GM12878 (cell line): ENCODE results near the gene GNA15.

Source experiments
- CTCF ChIP-seq, 3 experiments: IDR thresholded peaks in 2 of 3; conservative IDR thresholded peaks in 1 of 3; 2 replicates each; pipeline ENCODE4 v1.5.1; 2011; ENCODE audit warnings: low read depth in 3 of 3, low read length in 3 of 3, mild to moderate bottlenecking in 3 of 3, control low read depth in 2 of 3, moderate library complexity in 2 of 3, inconsistent platforms in 1 of 3, mixed read lengths in 1 of 3; ENCODE audit not compliant: control insufficient read depth in 2 of 3, insufficient read depth in 1 of 3; ENCODE audit errors: extremely low read depth in 1 of 3
- E2F4 ChIP-seq: IDR thresholded peaks from 2 replicates; pipeline ENCODE4 v1.6.1; 2012; ENCODE audit warnings: low read depth, low read length, improper control_type of control experiment
- MAX ChIP-seq: IDR thresholded peaks from 2 replicates; pipeline ENCODE4 v1.6.1; 2012; ENCODE audit warnings: low read depth, low read length, improper control_type of control experiment
- MTA2 ChIP-seq: fragments of 450-650 bp; IDR thresholded peaks from 2 replicates; pipeline ENCODE4 v1.6.1; 2016; ENCODE audit warnings: low read depth, mild to moderate bottlenecking, moderate library complexity
- MTA3 ChIP-seq: IDR thresholded peaks from 2 replicates; pipeline ENCODE4 v1.6.1; 2012; ENCODE audit warnings: low read length, inconsistent platforms, borderline replicate concordance
- MXI1 ChIP-seq: fragments of 150-350 bp; IDR thresholded peaks from 2 replicates; pipeline ENCODE4 v1.6.1; 2011; ENCODE audit warnings: low read depth, mild to moderate bottlenecking, inconsistent platforms, low read length, improper control_type of control experiment
- REST ChIP-seq: IDR thresholded peaks from 2 replicates; pipeline ENCODE4 v1.6.1; 2012; ENCODE audit warnings: mild to moderate bottlenecking, low read depth, low read length
- SMAD5 ChIP-seq: IDR thresholded peaks from 2 replicates; pipeline ENCODE4 v1.6.1; 2016; ENCODE audit warnings: antibody characterized with exemption, low read depth
- USF2 ChIP-seq: IDR thresholded peaks from 2 replicates; pipeline ENCODE4 v1.6.1; 2011; ENCODE audit warnings: low read depth, low read length, improper control_type of control experiment, borderline replicate concordance
- ZBTB40 ChIP-seq: fragments of 450-650 bp; IDR thresholded peaks from 2 replicates; pipeline ENCODE4 v1.6.1; 2016; ENCODE audit warnings: mild to moderate bottlenecking, moderate library complexity, borderline replicate concordance
- ZNF384 ChIP-seq: IDR thresholded peaks from 2 replicates; pipeline ENCODE4 v1.6.1; 2012; ENCODE audit warnings: low read depth, mild to moderate bottlenecking, low read length, improper control_type of control experiment, borderline replicate concordance

GRCh38 chr19:3115916-3116602 lies 19.8 kb upstream of the GNA15 start:
- no peak for TF ChIP-seq E2F4
- TF ChIP-seq MAX = no peak
- no peak for TF ChIP-seq ZBTB40
- TF ChIP-seq REST = no peak
- no peak for TF ChIP-seq CTCF (IDR thresholded peaks at IDR 0.05 in 2 of 3, conservative IDR thresholded peaks at IDR 0.05 in 1 of 3; ENCODE audit: control insufficient read depth in 2 of 3, extremely low read depth in 1 of 3, insufficient read depth in 1 of 3, low read depth in 3 of 3, low read length in 3 of 3)
- TF ChIP-seq SMAD5 = no peak
- TF ChIP-seq ZNF384 = no peak
- no peak for TF ChIP-seq MTA2
- no peak for TF ChIP-seq MTA3
- no peak for TF ChIP-seq USF2
- TF ChIP-seq MXI1 = no peak
